Measurements from ENCODE around the gene MPV17L2. TPM values are rescaled to one million over a fixed set of nuclear protein-coding genes. Genes with fewer than 3 reads are reported as not detected.
A peak's percentile ranks its signal among the peaks of the same experiment; 100 is the strongest.

Gene MPV17L2
- total RNA-seq, 1 donor from 2014 or later: 10.6 TPM

DNA sequence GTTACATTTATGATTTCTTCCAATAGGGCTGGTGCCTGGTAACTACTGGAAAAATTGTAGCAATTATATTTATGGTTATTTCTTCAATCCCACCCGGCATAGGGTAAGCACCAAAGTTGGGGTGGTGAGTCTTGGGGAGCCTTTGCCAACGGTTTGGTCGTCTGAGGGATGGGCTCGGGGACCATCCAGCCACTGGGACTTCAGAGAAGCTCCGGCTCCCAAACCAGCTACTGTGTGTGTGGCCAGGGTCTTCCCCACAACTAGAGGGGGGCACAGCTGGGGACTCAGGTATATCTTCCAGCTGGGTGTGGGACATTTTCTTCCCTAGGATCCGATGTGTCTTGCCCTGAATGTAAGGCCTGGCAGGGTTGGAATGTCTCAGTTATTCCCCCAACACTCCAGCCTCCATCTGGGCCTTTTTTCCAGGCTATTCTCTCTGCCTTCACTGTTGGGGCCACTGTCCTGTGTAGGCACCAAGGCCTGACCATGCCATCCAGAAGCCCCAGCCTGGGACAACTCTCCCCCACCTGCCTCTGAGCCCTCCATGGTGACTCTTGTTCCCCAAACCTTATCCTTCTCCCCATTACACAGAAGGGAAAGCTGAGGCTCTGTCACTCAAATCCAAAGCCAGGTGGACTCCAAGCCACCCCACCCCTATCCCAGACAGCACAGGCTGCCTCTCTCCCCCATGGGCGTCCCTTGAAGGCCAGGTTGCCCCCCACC lies 20.5 kb upstream of the MPV17L2 start:
- Mint-ChIP-seq H3K4me3 (ENCODE audit: low read depth) (no peak overlapping the region), H3K27me3 (peaks cover 22% of the 10 kb centered on the region), H3K9me3 (ENCODE audit: low read depth) (no peaks in the 10 kb centered on the region), H3K27ac (no peak overlapping the region), H3K4me1 (ENCODE audit: low read depth) (no peaks in the 10 kb centered on the region), H3K36me3 (ENCODE audit: insufficient read depth) (peaks cover 18% of the 10 kb centered on the region)
- no peak for DNase-seq (ENCODE audit: low spot score, unreplicated experiment)
- no peak for TF ChIP-seq CTCF (IDR thresholded peaks at IDR 0.05; ENCODE audit: unreplicated experiment)

DNA sequence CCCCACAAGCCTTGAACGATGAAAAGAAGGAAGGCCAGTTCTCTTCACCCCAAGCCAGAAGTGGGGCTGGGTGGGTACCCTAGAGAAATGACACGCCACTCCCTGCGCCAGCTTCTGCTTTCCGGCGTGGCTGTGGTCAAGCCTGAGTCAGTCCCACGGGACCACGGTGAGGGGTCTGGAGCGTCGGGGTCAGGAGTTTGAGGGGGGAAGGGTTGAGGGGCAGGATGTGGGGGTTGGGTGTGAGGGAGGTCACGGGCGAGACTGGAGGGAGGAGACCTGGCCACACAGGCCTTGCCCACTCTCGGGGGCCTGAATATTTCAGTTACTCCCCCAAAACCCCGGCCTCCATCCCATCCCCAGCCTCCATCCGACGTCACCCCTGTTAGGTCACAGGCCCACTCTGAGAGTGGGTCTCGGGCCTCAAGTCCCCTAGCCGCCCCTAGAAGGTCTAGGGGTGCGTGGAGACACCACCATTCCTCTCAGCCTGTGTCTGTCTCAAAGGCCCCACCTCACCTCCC lies 19.9 kb upstream of the MPV17L2 start:
- no peak for TF ChIP-seq CTCF (IDR thresholded peaks at IDR 0.05; ENCODE audit: unreplicated experiment)
- no peak overlapping the region for H3K4me3 Mint-ChIP-seq (ENCODE audit: low read depth)
- no peak overlapping the region for H3K27ac Mint-ChIP-seq
- H3K27me3 Mint-ChIP-seq: peaks cover 22% of the 10 kb centered on the region
- H3K36me3 Mint-ChIP-seq (ENCODE audit: insufficient read depth): peaks cover 15% of the 10 kb centered on the region
- H3K9me3 Mint-ChIP-seq (ENCODE audit: low read depth): no peaks in the 10 kb centered on the region
- no peak for DNase-seq (ENCODE audit: low spot score, unreplicated experiment)
- H3K4me1 Mint-ChIP-seq (ENCODE audit: low read depth): no peaks in the 10 kb centered on the region

DNA sequence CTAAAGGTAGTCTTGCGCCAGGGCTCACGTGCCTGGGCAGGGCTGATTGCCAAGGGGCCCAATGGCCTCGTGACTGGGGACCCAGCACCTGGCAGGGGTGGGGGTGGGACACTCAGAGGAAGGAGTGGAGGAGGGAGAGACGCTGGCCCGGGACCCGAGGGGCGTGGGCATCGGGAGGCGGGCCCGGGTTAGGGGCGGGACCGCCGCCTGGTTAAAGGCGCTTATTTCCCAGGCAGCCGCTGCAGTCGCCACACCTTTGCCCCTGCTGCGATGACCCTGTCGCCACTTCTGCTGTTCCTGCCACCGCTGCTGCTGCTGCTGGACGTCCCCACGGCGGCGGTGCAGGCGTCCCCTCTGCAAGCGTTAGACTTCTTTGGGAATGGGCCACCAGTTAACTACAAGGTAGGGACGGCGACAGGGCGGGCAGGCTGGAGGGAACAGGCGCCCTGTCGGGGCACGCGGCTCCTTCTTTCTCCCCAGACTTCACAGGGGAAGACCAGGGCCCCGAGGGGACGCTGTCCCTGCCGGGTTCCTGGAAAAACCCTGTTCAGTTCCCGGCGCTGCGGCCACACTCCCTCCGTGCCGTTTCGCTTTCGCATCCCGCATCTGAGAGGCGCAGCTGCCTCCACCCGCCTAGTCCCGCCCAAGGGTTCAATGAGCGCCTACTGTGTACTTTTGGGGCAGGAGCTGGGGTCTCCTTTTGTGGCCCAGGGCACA lies 19.3 kb upstream of the MPV17L2 start, which contains the start of gene IFI30:
TSS of gene IFI30 (plus strand) at position 242 of the 717 bp plus-strand sequence. CDS start at position 271, 29 bp downstream.
- H3K4me1 Mint-ChIP-seq (ENCODE audit: low read depth): no peaks in the 10 kb centered on the region
- peaks cover 22% of the 10 kb centered on the region for H3K27me3 Mint-ChIP-seq
- no peak within 1 kb of the TSS for H3K27ac Mint-ChIP-seq
- no peak for DNase-seq (ENCODE audit: low spot score, unreplicated experiment)
- no peaks in the 10 kb centered on the region for H3K9me3 Mint-ChIP-seq (ENCODE audit: low read depth)
- TF ChIP-seq CTCF (IDR thresholded peaks at IDR 0.05; ENCODE audit: unreplicated experiment): no peak
- H3K36me3 Mint-ChIP-seq (ENCODE audit: insufficient read depth): peaks cover 12% of the 10 kb centered on the region
- H3K4me3 Mint-ChIP-seq (ENCODE audit: low read depth): peak within 1 kb of the TSS; percentile 38

GRCh38 chr19:18174983-18175382 lies 18.0 kb upstream of the MPV17L2 start:
- Mint-ChIP-seq H3K4me3 (ENCODE audit: low read depth) (no peak overlapping the region), H3K9me3 (ENCODE audit: low read depth) (no peaks in the 10 kb centered on the region), H3K27ac (no peak overlapping the region), H3K27me3 (peaks cover 22% of the 10 kb centered on the region), H3K4me1 (ENCODE audit: low read depth) (no peaks in the 10 kb centered on the region), H3K36me3 (ENCODE audit: insufficient read depth) (peaks cover 11% of the 10 kb centered on the region)
- DNase-seq (ENCODE audit: low spot score, unreplicated experiment): no peak
- TF ChIP-seq CTCF (IDR thresholded peaks at IDR 0.05; ENCODE audit: unreplicated experiment): no peak

Measured in progenitor cell of endocrine pancreas (in vitro differentiated cells).